NCI-H2227 treated with DMSO at 0.1 percent for 48 hours (cell line): ENCODE measurements around the gene CLINT1.
"Not testable (repeated sequence)": the region's sequence is repeated elsewhere in the genome, so short reads cannot be mapped to it uniquely, and the experiment has no call there.

Experiments
- DNase-seq: peaks from one replicate; lab custom pipeline; 2025; lab: John Stamatoyannopoulos, UW

Gene CLINT1

GRCh38 chr5:157858527-157859226, at the start of gene CLINT1:
Gene CLINT1 (minus strand): TSS chr5:157859145. CDS start chr5:157858970, 175 bp downstream.
- DNase-seq: peak; percentile 67

DNA sequence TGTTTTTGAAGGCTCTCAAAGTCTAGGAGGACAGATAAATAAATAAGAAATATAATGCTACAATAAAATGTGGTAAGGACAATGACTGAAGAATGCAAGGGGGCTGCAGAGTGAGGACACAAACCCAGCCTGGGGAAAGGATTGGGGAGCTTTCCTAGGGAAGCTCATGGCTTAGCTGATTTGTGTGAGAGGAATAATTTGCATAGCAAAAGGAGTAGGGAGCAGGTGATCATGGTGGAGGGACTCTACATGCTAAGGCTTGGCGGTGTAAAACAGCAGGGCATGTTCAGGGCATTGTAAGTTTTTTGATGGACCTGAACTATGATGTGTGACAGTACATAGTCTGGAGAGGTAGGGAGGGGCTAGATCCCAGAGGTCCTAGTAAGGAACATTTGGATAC, 49.5 kb upstream of the CLINT1 start:
- no peak for DNase-seq

- no peak for DNase-seq
These were observed 48.5 kb upstream of the CLINT1 start for GRCh38 chr5:157907479-157907878.

- no peak for DNase-seq
These were observed 44.1 kb upstream of the CLINT1 start for GRCh38 chr5:157903117-157903450.

- DNase-seq: no peak
These were observed 43.6 kb upstream of the CLINT1 start for GRCh38 chr5:157902449-157903116.

- no peak for DNase-seq
These were observed 41.7 kb upstream of the CLINT1 start for GRCh38 chr5:157900644-157901043.

GRCh38 chr5:157893611-157894010, 34.7 kb upstream of the CLINT1 start:
- no peak for DNase-seq

GRCh38 chr5:157892974-157893373, 34.0 kb upstream of the CLINT1 start:
- DNase-seq: no peak

DNA sequence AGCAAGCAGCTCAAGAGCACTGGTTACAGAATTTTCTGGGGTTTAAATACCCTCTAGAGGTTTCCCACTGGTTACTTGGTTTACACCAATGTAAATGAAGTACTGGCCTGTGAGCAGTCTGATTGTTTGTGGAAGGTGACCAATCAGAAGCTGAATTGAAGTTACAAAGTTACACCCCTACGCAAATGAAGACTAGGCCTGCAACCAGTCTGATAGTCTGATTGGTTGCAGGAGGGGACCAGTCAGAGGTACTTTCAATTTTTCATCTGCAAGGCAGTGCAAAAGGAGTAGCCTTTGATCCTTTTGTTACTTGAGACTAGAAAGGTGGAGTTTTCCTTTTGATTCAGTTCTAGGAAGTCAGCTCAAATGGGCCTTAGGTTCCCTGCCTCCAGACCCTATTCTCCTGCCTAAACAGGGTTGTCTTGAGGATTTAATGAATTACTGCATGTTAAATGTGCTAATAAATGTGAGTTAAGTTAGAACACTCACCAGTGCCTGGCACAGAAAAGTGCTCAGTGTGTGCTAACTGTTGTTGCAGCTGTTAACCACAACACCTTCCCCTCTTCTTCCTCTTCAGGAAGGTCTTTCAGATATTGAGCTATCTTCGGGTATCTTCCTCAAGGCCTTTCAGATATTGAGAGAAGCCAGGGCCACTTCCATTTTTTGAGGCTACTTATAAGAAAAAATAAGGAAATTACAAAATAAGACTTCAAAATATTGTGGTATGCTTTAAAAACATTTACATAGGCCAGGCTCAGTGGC, 32.1 kb upstream of the CLINT1 start:
- DNase-seq: no peak

DNA sequence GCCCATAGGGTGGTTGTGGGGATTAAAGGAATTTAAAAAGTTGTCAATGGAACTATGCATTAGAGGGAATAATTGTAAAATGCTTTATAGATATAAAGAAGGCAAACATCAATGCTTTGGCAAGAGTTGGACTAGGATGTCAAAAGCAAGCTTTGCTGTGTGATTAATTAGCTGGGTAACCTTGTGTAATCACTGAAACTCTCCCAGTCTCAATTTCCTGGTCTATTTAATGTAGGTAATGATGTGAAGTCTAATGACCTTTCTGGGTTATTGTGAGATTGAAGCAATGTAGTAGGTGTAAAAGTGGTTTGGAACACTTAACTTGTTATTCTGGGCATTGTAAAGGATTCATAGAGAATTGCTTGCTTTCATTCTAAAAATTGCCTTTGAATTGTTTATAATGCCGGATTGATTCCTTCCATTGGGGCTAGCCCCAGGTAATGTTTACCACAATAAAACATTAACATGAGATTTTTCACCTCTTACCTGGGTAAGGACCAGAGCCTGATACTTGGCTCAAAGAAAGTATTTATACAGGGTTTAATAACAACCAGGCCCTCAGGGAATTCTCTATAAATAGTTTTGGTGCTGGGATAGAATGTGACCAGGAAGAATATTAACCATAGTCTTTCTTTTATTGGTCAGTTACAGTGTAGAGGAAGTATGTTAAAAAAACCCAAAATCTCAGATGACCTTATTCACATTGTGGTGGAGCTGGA, 30.0 kb upstream of the CLINT1 start:
- DNase-seq: no peak

DNA sequence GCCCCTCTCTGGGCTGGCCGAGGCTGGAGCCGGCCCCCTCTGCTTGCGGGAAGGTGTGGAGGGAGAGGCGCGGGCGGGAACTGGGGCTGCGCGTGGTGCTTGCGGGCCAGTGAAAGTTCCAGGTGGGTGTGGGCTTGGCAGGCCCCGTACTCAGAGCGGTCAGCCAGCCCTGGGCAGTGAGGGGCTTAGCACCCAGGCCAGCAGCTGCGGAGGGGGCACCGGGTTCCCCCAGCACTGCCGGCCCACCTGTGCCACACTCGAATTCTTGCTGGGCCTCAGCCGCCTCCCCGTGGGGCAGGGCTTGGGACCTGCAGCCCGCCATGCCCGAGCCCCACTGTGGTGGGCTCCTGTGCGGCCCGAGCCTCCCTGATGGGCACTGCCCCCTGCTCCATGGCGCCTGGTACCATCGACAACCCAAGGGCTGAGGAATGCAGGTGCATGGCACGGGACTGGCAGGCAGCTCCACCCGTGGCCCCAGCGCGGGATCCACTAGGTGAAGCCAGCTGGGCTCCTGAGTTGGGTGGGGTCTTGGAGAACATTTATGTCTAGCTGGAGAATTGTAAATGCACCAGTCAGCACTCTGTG, 27.9 kb upstream of the CLINT1 start:
- no peak for DNase-seq

GRCh38 chr5:157885051-157885450, 26.1 kb upstream of the CLINT1 start:
- not testable (repeated sequence) for DNase-seq

DNA sequence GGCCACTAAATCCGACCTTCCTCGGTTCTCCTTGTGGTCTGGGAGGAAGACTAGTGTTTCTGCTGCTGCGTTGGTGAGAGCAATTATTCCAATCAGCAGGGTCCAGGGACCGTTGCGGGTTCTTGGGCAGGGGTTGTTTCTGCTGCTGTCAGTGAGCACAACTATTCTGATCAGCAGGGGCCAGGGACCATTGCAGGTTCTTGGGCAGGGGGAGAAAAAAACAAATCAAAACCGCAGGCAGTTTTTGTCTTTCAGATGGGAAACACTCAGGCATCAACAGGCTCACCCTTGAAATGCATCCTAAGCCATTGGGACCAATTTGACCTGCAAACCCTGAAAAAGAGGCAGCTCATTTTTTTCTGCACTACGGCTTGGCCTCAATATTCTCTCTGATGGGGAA, 22.6 kb upstream of the CLINT1 start:
- not testable (repeated sequence) for DNase-seq

DNA sequence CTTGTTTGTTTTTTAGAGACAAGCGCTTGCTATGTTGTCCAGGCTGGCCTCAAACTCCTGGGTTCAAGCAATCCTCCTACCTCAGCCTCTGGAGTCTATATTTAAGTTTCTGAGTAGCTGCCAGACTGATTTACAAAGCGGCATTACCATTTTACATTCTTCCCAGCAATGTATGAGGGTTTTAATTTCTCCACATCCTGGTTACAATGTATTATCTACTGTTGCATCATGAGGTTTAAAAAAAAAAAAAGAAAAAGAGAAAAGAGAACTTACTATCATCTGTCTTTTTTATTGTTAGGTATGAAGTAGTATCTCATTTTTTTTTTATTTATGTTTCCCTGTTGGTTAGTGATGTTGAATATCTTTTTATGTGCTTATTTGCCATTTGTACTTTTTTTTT, 18.9 kb upstream of the CLINT1 start:
- no peak for DNase-seq

- DNase-seq: no peak
These were observed 15.9 kb upstream of the CLINT1 start for GRCh38 chr5:157874861-157875260.

GRCh38 chr5:157870837-157871834, 12.2 kb upstream of the CLINT1 start:
- DNase-seq: no peak

- DNase-seq: no peak
These were observed 8.9 kb upstream of the CLINT1 start for GRCh38 chr5:157867751-157868387.

- DNase-seq: no peak
These were observed 7.6 kb upstream of the CLINT1 start for GRCh38 chr5:157866536-157866935.

- DNase-seq: no peak
These were observed 6.8 kb upstream of the CLINT1 start for GRCh38 chr5:157865781-157866180.

- DNase-seq: no peak
These were observed 5.1 kb upstream of the CLINT1 start for GRCh38 chr5:157864067-157864466.
